Right hindlimb (tissue), 1 donor: Measurements from ENCODE around the gene ITGAV.

Source experiments
- DNase-seq: peaks from one replicate; pipeline ENCODE4 v3.0.0-alpha.2; 2018

Gene ITGAV

GRCh38 chr2:186687807-186688211, 98.0 kb downstream of the ITGAV start:
- DNase-seq = no peak

DNA sequence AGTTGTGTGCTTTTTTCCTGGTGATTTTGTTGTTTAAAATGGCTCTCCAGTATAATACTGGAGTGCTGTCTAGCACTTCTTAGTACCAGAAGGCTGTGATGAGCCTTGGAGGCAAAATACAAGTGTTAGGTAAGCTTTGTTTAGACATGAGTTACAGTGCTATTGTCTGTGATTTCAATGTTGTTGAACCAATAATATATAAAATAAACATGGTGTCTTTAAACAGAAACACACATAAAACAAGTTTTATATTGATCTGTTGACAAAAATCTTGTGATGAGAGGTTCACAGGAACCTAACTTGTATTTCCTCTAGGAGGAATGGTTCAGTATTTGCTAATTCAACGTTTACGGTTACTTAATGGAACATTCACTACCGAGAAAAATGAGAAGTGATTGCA, 99.0 kb downstream of the ITGAV start:
- no peak for DNase-seq

DNA sequence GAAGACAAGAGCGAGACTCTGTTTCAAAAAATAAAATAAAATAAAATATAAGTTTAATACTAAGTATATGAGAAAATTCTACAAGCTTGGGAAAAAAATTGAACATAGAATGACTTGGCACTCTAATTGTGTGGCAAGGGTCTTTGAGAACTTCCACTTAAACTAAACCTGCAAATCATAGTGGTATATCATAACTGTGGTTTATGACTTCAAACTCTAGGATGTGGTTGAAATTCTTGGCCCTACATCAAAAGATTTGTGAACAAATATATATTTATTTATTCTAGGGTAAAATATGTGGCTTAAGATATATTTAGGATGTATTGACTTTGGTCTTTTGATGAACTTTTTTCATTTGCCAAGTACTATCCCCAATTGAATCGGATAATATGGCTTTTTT, 100.9 kb downstream of the ITGAV start:
- no peak for DNase-seq

DNA sequence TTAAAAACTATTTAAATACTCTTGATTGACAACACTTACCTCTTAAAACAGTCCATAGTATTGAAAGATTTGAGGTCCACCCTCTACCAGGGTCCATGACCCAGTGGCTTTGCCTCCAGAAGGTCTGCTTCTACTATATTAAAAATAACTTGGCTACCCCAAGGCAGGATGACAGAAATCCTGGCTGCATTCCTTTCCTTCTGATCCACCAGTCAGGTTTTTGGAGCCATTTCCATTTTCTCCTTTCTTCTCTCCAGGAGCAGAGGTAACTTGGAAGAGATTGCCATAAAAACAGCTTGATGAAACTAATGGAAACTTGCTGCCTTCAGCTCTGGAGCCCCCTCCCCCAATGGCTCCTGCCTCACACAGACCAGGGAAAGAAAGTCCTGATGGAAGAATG, 101.4 kb downstream of the ITGAV start:
- no peak for DNase-seq

DNA sequence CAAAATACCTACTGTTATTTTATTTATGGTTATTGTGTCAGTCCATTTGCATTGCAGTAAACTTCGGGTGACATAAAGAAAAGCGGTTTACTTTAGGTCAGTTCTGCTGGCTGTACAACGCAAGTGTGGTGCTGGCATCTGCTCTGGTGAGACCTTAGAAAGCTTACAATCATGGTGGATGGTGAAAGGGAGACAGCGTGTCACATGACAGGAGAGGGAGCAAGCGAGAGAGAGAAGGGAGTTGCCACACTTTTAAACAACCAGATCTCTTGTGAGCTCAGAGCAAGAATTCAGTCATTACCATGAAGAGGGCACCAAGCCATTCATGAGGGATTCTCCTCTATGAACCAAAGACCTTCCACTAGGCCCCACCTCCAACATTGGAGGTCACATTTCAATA, 102.0 kb downstream of the ITGAV start:
- no peak for DNase-seq

DNA sequence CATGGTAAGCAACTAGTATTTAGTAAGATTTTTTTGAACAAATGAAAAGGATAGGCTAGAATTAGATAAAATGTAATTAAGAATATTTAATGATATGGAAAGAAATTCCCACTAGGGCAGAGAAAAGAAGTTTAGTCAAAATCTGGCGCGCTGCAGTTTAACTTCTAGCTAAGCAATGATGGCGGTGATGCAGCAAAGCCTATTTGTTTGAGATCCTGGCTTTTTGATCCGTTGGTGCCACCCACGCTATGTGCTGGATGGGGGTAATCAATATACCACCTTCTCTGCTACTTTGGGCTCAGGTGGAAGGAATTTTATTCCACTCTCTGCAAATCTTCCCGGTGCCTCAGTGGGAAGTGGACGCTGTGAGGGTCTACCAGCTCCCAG, 103.6 kb downstream of the ITGAV start:
- no peak for DNase-seq

DNA sequence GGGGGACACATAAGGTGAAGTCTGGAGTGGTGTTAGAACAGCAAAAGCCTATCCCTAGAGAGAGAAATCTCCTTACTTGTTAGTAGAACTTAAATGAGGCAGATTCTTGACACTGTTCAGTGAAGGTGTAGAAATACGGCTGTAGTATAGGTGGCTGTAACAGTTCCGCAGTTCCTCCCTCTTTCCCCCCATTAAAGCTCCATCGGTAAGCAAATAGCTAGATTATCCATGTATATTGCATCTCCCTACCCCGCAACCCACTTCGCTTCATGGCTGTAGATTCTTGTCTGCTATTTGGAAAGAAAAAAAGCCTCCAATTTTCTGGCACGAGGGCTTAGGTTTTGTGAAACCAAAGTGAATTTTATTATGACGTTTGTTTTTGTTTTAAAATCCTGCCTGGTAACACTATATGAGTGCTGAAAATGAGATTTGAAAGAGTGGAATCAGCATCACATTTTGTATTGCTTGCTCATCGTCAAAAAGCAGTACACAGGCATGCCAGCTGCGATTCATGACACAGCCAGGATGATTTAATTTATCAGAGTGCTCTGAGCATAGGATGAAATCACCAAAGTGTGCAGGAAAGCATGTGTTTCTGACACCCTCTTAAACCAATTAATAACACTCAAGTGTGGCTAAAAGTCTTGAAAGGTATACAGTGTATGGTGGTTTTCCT, 105.4 kb downstream of the ITGAV start:
- peak; percentile 24 for DNase-seq

DNA sequence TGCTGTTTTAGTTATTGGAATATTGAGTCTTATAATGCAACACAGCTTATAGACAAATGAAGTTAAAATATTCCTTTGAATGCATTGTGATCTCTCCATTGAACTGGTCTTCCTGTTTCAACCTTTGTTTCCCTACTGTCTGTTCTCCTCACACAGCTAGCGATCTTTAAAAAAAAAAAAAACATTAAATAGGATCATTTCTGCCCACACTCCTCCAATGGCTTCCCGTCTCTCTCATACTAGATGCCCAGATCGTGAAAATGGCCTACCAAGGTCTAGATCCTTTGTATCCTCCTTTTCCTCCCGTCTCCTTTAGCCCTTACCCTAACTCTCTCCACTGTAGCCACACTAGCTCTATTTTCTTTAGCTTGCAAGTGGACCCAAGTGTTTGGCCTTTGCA, 106.4 kb downstream of the ITGAV start:
- no peak for DNase-seq

GRCh38 chr2:186696804-186697203, 106.9 kb downstream of the ITGAV start:
- no peak for DNase-seq

DNA sequence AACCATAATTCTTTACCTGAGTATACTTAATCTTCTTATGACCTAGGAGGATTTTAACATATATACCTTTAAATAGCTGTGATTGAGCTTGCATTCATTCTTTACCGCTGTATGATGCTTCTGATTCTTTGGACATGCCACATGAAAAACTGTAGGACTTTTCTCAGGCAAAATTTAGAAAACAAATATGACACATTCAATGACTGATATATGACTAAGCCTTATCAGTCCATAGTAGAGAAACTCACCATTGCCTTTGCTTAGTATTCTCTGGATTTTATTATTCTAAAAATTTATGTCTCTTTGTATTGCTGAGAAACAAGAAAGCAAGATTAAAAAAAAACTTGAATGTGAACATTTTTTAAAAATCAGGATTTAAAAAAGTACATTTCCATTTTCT, 107.7 kb downstream of the ITGAV start:
- no peak for DNase-seq

DNA sequence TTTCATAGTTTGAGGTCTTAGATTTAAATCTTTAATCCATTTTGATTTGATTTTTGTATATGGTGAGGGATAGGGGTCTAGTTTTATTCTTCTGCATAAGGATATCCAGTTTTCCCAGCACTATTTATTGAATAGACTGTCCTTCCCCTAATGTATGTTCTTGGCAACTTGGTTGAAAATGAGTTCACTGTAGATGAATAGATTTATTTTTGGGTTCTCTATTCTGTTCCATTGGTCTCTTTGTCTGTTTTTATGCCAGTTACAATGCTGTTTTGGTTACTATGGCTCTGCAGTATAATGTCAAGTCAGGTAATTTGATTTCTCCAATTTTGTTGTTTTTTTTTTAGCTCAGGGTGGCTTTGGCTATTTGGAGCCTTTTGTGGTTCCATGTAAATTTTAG, 109.9 kb downstream of the ITGAV start:
- no peak for DNase-seq

- no peak for DNase-seq
Observed at GRCh38 chr2:186702006-186702405, 112.2 kb downstream of the ITGAV start.

- no peak for DNase-seq
Observed at GRCh38 chr2:186702501-186702900, 112.6 kb downstream of the ITGAV start.

DNA sequence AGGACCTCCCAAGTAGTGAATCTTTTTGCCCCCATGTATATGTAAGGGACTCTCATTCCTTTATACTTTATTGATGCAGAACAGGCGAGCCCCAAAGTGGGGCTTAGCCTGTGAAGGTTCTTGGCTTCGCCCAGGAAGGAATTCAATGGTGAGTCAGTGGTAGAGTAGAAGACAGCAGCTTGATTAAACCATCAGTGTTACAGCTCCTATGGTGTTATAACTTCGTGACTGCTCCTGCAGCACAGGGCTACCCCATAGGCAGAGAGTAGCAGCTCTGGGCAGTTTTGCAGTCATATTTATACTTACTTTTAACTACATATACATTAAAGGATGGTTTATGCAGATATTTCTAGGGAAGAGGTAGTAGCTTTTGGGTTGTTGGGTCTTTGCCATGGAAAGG, 115.0 kb downstream of the ITGAV start:
- DNase-seq = no peak

- no peak for DNase-seq
Observed at GRCh38 chr2:186709529-186710450, 119.9 kb downstream of the ITGAV start.

DNA sequence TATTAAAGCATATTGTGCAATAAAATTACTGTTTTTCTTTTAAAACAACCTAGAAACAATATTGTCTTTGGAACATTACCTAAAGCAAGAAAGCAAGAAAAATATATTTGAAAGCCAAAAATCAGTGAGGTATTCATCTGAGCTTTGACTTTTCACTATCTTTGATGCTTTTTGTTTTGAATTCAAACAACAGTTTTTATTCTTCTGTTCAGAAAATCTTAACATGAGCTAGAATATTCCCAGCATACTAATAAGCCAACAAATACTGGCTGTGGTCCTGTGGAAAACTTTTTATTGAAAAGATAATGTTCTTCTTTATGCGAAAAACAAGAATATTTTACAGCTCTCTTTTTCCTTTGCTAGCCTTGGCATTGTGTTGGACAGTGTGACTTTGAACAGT, 123.8 kb downstream of the ITGAV start:
- no peak for DNase-seq

GRCh38 chr2:186714611-186715010, 124.8 kb downstream of the ITGAV start:
- no peak for DNase-seq

GRCh38 chr2:186716004-186716403, 126.1 kb downstream of the ITGAV start:
- DNase-seq = no peak

- no peak for DNase-seq
Observed at GRCh38 chr2:186716899-186717298, 127.0 kb downstream of the ITGAV start.

GRCh38 chr2:186717320-186718007, 127.6 kb downstream of the ITGAV start:
- no peak for DNase-seq

- no peak for DNase-seq
Observed at GRCh38 chr2:186718122-186718521, 128.3 kb downstream of the ITGAV start.

- no peak for DNase-seq
Observed at GRCh38 chr2:186718903-186719302, 129.0 kb downstream of the ITGAV start.

GRCh38 chr2:186721956-186722355, 132.1 kb downstream of the ITGAV start:
- no peak for DNase-seq

GRCh38 chr2:186724736-186725135, 134.9 kb downstream of the ITGAV start:
- no peak for DNase-seq
